ENCODE results near the gene TERB1. TPM values are rescaled to one million over a fixed set of nuclear protein-coding genes. Genes with fewer than 3 reads are reported as not detected.

TERB1 gene
- 0.46 TPM in 1 of 2 replicates, not detected in the other for total RNA-seq (2014; rRNA removed; shearing (Covaris generic))

GRCh38 chr16:66801320-66802105 is at the start of gene TERB1:
TERB1 (minus strand) TSS chr16:66801584; CDS start chr16:66796798, 4,786 bp downstream.
- DNase-seq (ENCODE audit: low read depth) = no peak

GRCh38 chr16:66850115-66850815 is 48.9 kb upstream of the TERB1 start:
- no peak for DNase-seq (ENCODE audit: low read depth)

- DNase-seq (ENCODE audit: low read depth) = no peak
These were observed 48.2 kb upstream of the TERB1 start for GRCh38 chr16:66849549-66849948.

- DNase-seq (ENCODE audit: low read depth) = no peak
These were observed 47.6 kb upstream of the TERB1 start for GRCh38 chr16:66849021-66849420.

GRCh38 chr16:66848172-66848571 is 46.8 kb upstream of the TERB1 start:
- DNase-seq (ENCODE audit: low read depth) = no peak

- DNase-seq (ENCODE audit: low read depth) = no peak
These were observed 46.2 kb upstream of the TERB1 start for GRCh38 chr16:66847533-66848067.

- no peak for DNase-seq (ENCODE audit: low read depth)
These were observed 45.4 kb upstream of the TERB1 start for GRCh38 chr16:66846831-66847230.

- no peak for DNase-seq (ENCODE audit: low read depth)
These were observed 44.9 kb upstream of the TERB1 start for GRCh38 chr16:66846266-66846665.

- DNase-seq (ENCODE audit: low read depth) = no peak
These were observed 44.4 kb upstream of the TERB1 start for GRCh38 chr16:66845791-66846221.

- no peak for DNase-seq (ENCODE audit: low read depth)
These were observed 43.7 kb upstream of the TERB1 start for GRCh38 chr16:66845080-66845410.

- no peak for DNase-seq (ENCODE audit: low read depth)
These were observed 43.1 kb upstream of the TERB1 start, which contains the start of gene CA7 for GRCh38 chr16:66844342-66845079. CA7 (plus strand) TSS chr16:66844414; CDS start chr16:66844488, 74 bp downstream.

GRCh38 chr16:66844009-66844341 is 42.6 kb upstream of the TERB1 start:
- no peak for DNase-seq (ENCODE audit: low read depth)

- no peak for DNase-seq (ENCODE audit: low read depth)
These were observed 41.8 kb upstream of the TERB1 start for GRCh38 chr16:66843191-66843590.

- peak; percentile 23 for DNase-seq (ENCODE audit: low read depth)
These were observed 41.4 kb upstream of the TERB1 start for GRCh38 chr16:66842765-66843164.

GRCh38 chr16:66841366-66841765 is 40.0 kb upstream of the TERB1 start:
- DNase-seq (ENCODE audit: low read depth) = no peak

- no peak for DNase-seq (ENCODE audit: low read depth)
These were observed 39.5 kb upstream of the TERB1 start for GRCh38 chr16:66840883-66841282.

GRCh38 chr16:66834746-66835145 is 33.4 kb upstream of the TERB1 start:
- DNase-seq (ENCODE audit: low read depth) = no peak

- no peak for DNase-seq (ENCODE audit: low read depth)
These were observed 31.4 kb upstream of the TERB1 start for GRCh38 chr16:66832661-66833305.

GRCh38 chr16:66832190-66832589 is 30.8 kb upstream of the TERB1 start:
- no peak for DNase-seq (ENCODE audit: low read depth)

- peak; percentile 91 for DNase-seq (ENCODE audit: low read depth)
These were observed 29.3 kb upstream of the TERB1 start, which contains the start of gene NAE1 for GRCh38 chr16:66830422-66831404. NAE1 (minus strand) TSS chr16:66830976; CDS start chr16:66830899, 77 bp downstream.
